ENCODE measurements around the gene SLC6A2. TPM values are rescaled to one million over a fixed set of nuclear protein-coding genes. Genes with fewer than 3 reads are reported as not detected.

The SLC6A2 gene
- total RNA-seq, 3 donors from 2014 or later, result 0.15 to 0.66 (median 0.64) TPM

DNA sequence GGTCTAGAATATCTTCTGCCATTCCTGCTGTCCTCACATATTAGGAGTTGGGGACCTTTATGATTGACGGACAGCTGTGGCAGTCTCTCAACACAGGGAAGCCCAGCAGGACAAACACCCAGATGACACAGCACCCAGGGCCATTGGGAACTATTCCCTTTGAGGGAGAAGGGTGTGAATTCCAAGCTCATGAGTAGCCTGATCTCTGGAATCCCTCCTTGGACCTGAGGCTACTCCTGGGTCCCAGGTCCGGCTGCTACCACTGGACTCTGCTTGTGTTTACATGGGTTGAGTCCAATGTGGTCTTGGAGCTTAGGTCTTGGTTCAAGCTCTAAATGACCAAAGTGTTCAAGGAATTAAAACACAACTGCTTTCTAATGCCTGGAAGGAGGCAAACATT lies 78.9 kb downstream of the SLC6A2 start:
- TF ChIP-seq, protein P1, sequence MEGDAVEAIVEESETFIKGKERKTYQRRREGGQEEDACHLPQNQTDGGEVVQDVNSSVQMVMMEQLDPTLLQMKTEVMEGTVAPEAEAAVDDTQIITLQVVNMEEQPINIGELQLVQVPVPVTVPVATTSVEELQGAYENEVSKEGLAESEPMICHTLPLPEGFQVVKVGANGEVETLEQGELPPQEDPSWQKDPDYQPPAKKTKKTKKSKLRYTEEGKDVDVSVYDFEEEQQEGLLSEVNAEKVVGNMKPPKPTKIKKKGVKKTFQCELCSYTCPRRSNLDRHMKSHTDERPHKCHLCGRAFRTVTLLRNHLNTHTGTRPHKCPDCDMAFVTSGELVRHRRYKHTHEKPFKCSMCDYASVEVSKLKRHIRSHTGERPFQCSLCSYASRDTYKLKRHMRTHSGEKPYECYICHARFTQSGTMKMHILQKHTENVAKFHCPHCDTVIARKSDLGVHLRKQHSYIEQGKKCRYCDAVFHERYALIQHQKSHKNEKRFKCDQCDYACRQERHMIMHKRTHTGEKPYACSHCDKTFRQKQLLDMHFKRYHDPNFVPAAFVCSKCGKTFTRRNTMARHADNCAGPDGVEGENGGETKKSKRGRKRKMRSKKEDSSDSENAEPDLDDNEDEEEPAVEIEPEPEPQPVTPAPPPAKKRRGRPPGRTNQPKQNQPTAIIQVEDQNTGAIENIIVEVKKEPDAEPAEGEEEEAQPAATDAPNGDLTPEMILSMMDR (IDR thresholded peaks at IDR 0.05), result no peak
- TF ChIP-seq POLR2A (IDR thresholded peaks at IDR 0.05) (no peak), POLR2AphosphoS5 (IDR thresholded peaks at IDR 0.05) (no peak)
- DNase-seq (ENCODE audit: low spot score in 2 of 2), result no peak
- Histone ChIP-seq H3K4me3 (no peak overlapping the region), H3K36me3 (no peaks in the 10 kb centered on the region), H3K4me1 (no peaks in the 10 kb centered on the region), H3K9me3 (no peaks in the 10 kb centered on the region), H3K27ac (no peak overlapping the region), H3K27me3 (no peaks in the 10 kb centered on the region)
- intact Hi-C loops (cut with DNase I; ENCODE audit: low total_unique reads), result no loop called here

DNA sequence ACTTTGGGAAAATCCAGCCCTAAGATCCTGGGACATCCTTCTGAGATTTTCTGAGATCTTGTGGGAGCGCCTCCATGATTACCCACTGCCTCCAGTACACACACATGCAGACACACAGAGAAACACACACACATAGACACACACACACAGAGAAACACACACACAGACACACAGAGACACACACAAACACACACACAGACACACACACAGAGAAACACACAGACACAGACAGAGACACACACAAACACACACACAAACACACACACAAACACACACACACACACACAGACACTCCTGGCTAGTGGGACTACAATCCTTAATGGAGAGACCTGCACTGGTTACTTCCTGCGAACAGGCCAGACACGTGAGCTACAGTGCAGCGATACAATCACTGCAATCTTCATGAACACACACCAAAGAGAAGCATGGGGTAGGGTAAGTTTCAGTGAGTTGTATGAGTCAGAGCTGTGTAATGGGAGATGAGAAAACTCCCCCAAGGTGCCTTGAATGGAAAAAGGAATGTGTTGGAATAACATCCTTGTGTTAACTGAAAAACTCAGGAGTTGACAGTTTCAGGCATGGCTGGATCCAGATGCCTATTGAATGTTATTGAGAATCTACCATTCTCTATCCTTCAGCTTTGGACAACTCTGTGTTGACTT lies 79.5 kb downstream of the SLC6A2 start:
- DNase-seq (ENCODE audit: low spot score in 2 of 2), result no peak
- H3K27me3 ChIP-seq, result no peaks in the 10 kb centered on the region
- intact Hi-C loops (cut with DNase I; ENCODE audit: low total_unique reads), result no loop called here
- no peak overlapping the region for H3K4me3 ChIP-seq
- no peak for TF ChIP-seq POLR2A (IDR thresholded peaks at IDR 0.05)
- TF ChIP-seq POLR2AphosphoS5 (IDR thresholded peaks at IDR 0.05), result no peak
- TF ChIP-seq, protein P1 (IDR thresholded peaks at IDR 0.05), result no peak
- no peaks in the 10 kb centered on the region for H3K9me3 ChIP-seq
- H3K36me3 ChIP-seq, result no peaks in the 10 kb centered on the region
- no peak overlapping the region for H3K27ac ChIP-seq
- no peaks in the 10 kb centered on the region for H3K4me1 ChIP-seq

DNA sequence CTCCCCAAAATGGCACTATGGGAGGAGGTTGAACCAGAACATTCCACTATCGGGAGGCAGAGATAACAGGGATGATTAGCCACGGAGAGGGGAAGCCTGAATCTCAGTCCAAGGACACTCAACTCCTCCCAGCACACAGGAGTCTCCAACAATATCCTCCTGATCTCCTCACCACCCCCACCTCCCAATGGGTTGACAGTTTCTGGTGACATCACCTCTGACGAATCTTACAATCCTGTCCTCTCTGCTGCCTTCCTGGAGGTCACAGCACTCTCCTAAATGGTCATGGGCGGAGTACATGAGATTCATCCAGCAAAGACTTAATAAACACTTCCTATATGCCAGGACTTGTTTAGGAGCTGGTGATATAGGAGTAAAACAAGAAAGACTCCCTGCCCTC lies 80.9 kb downstream of the SLC6A2 start:
- Histone ChIP-seq H3K4me3 (no peak overlapping the region), H3K9me3 (no peaks in the 10 kb centered on the region), H3K27ac (no peak overlapping the region), H3K4me1 (no peaks in the 10 kb centered on the region), H3K27me3 (no peaks in the 10 kb centered on the region), H3K36me3 (no peaks in the 10 kb centered on the region)
- DNase-seq (ENCODE audit: low spot score in 2 of 2), result no peak
- intact Hi-C loops (cut with DNase I; ENCODE audit: low total_unique reads), result no loop called here
- no peak for TF ChIP-seq POLR2A (IDR thresholded peaks at IDR 0.05)

DNA sequence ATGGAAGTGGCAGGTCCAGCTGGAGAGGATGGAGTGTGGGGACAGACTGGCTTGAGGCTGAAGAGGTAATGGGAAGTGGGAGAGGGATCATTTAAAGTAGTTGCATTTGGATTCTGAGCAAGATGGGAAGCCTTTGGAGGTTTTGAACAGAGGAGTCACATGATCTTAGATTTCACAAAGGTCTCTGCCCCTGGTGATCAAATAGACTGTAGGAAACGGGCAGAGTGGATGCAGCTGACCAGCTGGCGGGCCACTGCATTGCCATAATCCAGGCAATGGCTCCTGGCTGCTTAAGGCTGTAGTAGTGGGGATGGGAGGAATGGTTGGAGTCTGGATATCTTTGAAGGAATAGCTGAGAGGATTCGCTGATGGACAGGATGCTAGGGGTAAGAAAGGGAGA lies 81.5 kb downstream of the SLC6A2 start:
- no peak for DNase-seq (ENCODE audit: low spot score in 2 of 2)
- H3K27me3 ChIP-seq, result no peaks in the 10 kb centered on the region
- intact Hi-C loops (cut with DNase I; ENCODE audit: low total_unique reads), result no loop called here

DNA sequence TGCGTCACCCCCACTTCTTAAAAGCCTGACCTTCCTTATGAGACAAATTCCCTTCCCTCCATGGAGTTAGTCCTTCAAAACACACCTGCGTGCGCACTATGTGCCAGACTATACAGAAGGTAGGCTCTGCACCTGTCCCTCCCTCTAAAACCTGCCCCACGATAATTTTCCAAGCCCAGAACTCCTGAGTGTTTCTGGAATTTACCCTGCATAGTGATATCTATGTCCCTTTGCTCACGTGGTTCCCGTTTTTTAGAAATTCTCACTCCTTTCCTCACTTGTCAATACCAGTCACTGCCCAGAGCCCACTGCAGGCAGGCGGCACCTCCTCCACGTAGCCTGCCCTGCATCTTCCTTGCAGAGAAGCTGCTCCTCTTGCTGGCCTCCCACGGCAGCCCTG lies 82.2 kb downstream of the SLC6A2 start:
- TF ChIP-seq POLR2A (IDR thresholded peaks at IDR 0.05) (no peak), POLR2AphosphoS5 (IDR thresholded peaks at IDR 0.05) (no peak)
- TF ChIP-seq, protein P1 (IDR thresholded peaks at IDR 0.05), result no peak
- DNase-seq (ENCODE audit: low spot score in 2 of 2), result no peak

More for the DNA sequence above, 81.5 kb downstream of the SLC6A2 start:
- Histone ChIP-seq H3K4me1 (no peaks in the 10 kb centered on the region), H3K9me3 (no peaks in the 10 kb centered on the region), H3K27ac (no peak overlapping the region), H3K4me3 (no peak overlapping the region), H3K36me3 (no peaks in the 10 kb centered on the region)
- TF ChIP-seq, protein P1 (IDR thresholded peaks at IDR 0.05), result no peak
- no peak for TF ChIP-seq POLR2AphosphoS5 (IDR thresholded peaks at IDR 0.05)
- TF ChIP-seq POLR2A (IDR thresholded peaks at IDR 0.05), result no peak

More for the DNA sequence above, 82.2 kb downstream of the SLC6A2 start:
- H3K9me3 ChIP-seq, result no peaks in the 10 kb centered on the region
- no peaks in the 10 kb centered on the region for H3K27me3 ChIP-seq
- no peaks in the 10 kb centered on the region for H3K36me3 ChIP-seq
- H3K4me1 ChIP-seq, result no peaks in the 10 kb centered on the region
- intact Hi-C loops (cut with DNase I; ENCODE audit: low total_unique reads), result no loop called here
- no peak overlapping the region for H3K4me3 ChIP-seq
- no peak overlapping the region for H3K27ac ChIP-seq
